G401.6 (cell line): ENCODE results near the gene SPATS2L.

Experiments
- FAIRE-seq: peaks from 2 replicates; lab custom pipeline; 2012; peaks lifted over from hg19 to GRCh38; lab: Jason Lieb, UNC

Gene SPATS2L

DNA sequence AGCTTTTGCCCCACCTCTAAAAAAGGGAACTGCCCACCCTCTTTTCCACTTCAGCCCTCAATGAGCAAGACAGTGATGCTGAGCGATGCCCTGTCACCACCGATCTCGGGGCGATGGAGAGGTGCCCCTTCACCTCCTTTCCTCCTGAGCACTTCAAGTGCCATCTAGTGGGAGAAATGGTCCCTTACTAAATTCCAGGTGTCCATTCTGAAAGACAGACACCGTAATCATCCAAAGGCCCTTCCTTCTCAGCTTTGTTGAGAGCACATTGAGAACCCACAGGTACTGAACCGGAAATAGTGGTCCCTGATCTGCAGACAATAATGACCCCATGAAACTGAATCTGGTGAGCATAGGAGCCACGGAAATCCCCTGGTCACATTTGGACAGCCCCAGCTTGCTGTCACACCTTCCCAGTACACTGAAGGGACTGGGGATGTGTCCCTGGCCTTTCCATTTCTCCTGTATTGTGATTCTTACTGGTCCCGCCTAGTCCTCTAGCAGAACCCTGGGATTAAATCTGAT, 164.9 kb downstream of the SPATS2L start:
- no peak for FAIRE-seq

- no peak for FAIRE-seq
Observed at GRCh38 chr2:200471928-200472645, 165.6 kb downstream of the SPATS2L start.

DNA sequence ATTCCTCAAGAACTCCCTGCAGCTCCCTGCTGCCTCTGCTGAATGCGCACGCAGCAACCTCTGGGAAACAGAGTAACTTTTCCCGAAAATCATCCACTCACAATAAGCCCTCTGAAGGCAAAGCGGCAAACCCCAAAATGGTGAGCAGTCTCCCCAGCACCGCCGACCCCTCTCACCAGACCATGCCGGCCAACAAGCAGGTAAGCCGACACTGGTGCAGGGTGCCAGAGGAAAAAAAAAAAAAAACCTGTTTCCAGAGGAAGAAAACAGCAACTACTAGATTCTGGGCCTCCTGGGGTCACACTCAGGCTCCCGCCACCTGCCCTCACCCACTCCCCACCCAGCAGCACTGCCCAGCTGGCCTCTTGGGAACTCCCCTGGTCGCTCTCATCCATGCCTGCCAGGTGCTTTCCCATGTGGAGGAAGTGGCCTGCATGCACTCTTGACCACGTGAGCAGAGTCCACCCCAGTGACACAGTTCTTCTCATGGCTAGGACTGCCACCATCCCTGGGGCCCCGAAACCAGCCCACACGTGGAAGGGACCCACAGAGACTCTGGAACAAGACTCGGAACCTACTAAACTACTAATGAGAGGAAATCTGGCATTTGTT, 166.5 kb downstream of the SPATS2L start:
- no peak for FAIRE-seq

GRCh38 chr2:200475795-200476194, 169.3 kb downstream of the SPATS2L start:
- FAIRE-seq = no peak

GRCh38 chr2:200476836-200477235, 170.3 kb downstream of the SPATS2L start:
- no peak for FAIRE-seq

DNA sequence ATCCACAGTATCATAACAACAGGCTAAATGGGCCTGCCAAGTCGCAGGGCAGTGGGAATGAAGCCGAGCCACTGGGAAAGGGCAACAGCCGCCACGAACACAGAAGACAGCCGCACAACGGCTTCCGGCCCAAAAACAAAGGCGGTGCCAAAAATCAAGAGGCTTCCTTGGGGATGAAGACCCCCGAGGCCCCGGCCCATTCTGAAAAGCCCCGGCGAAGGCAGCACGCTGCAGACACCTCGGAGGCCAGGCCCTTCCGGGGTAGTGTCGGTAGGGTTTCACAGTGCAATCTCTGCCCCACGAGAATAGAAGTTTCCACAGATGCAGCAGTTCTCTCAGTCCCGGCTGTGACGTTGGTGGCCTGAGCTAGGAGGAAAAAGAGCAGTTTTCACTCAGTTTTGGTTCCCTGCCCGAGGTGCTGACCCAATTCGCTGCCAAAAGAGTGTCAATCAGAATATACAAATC, 171.2 kb downstream of the SPATS2L start:
- no peak for FAIRE-seq

- FAIRE-seq = no peak
Observed at GRCh38 chr2:200479692-200480265, 173.3 kb downstream of the SPATS2L start.

DNA sequence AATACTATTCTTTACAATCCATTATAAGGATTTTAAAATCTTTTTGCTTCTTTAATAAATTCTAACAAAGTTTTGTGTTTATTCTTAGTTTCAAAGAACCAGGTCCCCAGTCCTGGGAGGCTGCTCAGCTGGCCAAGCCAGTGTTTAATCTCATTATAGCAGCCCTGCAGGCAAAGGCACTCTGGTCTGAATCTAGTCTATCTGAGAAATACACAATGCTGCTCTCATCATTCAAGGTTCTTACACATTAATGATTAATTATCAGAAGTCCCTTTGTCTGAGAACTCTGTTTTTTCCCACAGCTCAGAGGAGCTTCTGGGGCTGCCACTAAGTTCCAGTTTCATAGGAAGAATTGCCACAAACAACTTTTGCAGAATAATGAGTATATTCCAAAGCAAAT, 175.7 kb downstream of the SPATS2L start:
- no peak for FAIRE-seq

GRCh38 chr2:200483729-200484198, 177.3 kb downstream of the SPATS2L start:
- FAIRE-seq = no peak

DNA sequence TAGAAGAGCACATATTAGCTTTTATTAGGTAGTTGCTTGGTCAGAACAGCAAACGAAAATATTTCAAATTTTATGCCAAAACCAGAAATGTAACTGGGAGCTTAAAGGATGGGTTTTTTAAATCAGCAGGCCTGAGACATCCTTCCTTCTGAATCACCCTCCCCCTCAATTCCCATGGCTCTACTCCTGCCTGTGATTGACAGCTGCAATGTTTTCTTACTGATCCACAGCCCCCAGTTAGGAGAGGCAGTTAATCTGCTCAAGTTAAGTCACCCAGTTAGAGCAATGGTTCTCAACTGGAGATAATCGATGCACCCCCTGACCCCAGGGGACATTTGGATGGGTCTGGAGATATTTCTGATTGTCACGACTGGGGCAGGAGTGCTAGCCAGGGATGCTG, 178.4 kb downstream of the SPATS2L start:
- FAIRE-seq = no peak

- FAIRE-seq = no peak
Observed at GRCh38 chr2:200486529-200486928, 180.0 kb downstream of the SPATS2L start.

- FAIRE-seq = no peak
Observed at GRCh38 chr2:200488169-200488568, 181.7 kb downstream of the SPATS2L start.

- no peak for FAIRE-seq
Observed at GRCh38 chr2:200490001-200490400, 183.5 kb downstream of the SPATS2L start.

- FAIRE-seq = no peak
Observed at GRCh38 chr2:200492656-200493055, 186.2 kb downstream of the SPATS2L start.

DNA sequence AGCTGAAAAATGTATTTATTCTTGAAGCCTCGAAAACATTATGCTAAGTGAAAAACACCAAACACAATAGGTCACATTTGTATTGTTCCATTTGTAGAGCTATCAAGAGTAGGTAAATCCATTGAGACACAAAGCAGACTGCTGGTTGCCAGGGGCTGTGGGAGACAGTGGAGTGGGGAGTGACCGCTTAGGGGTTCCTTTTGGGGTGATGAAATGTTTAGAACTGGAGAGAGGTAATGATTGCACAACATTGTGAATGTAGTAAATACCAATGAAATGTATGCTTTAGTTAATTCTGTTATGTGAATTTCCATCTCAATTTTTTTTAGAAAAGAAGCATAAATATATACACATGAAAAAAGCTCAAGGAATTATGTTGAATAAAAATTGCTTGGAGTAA, 187.6 kb downstream of the SPATS2L start:
- no peak for FAIRE-seq

DNA sequence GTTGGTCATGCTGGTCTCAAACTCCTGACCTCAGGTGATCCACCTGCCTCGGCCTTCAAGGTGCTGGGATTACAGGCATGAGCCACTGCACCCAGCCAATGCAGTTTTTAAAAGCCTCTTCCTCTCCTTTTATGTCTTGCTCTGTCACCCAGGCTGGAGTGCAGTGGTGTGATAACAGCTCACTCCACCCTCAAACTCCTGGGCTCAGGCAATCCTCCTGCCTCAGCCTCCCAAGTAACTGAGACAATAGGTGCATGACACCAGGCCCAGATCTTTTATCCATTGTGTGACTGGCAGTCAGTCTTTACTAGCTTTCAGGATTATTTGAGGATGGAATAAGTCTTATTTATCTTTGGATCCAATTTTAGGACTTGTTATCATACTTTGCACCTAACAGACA, 190.2 kb downstream of the SPATS2L start:
- no peak for FAIRE-seq

- no peak for FAIRE-seq
Observed at GRCh38 chr2:200498402-200499162, 192.1 kb downstream of the SPATS2L start.

DNA sequence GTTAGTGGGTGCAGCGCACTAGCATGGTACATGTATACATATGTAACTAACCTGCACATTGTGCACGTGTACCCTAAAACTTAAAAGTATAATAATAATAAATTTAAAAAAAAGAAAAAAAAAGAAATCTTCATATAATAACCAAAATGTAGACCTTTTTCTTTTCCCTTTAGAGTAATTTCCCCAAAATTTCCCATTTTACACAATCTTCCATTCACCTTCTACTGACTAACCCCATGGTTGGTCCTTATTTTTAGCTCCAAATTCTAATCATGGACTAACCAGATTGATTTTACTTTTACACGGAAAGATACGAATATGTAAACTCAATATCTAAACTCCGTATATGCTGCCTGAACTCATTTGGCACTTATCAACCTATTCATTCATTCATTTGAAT, 195.7 kb downstream of the SPATS2L start:
- no peak for FAIRE-seq

GRCh38 chr2:200506679-200507078, 200.2 kb downstream of the SPATS2L start:
- no peak for FAIRE-seq

- FAIRE-seq = no peak
Observed at GRCh38 chr2:200507179-200507578, 200.7 kb downstream of the SPATS2L start.

DNA sequence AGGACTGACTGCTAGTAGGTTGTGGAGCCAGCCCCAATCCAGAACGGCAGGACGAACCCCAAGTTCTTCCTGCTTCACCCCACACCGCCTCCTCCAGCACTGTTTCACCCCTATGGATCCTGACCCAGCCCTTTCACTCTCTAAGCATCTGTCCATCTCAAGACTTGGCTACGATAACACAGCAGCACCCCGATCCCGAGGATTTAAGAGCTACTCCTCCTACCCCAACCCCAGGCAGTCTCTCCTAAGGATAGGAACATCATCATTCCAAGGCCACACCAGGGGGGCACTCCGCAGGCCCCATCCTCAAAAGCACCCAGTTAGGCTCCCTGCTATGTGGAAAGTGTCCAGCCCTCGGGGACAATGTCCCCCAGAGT, 202.7 kb downstream of the SPATS2L start:
- FAIRE-seq = no peak

- no peak for FAIRE-seq
Observed at GRCh38 chr2:200509612-200510433, 203.3 kb downstream of the SPATS2L start, which contains the start of gene KCTD18. KCTD18 (minus strand) TSS chr2:200510068; CDS start chr2:200507016, 3,052 bp downstream.
